ENCODE measurements around the gene SLC35B2.

SLC35B2 gene

DNA sequence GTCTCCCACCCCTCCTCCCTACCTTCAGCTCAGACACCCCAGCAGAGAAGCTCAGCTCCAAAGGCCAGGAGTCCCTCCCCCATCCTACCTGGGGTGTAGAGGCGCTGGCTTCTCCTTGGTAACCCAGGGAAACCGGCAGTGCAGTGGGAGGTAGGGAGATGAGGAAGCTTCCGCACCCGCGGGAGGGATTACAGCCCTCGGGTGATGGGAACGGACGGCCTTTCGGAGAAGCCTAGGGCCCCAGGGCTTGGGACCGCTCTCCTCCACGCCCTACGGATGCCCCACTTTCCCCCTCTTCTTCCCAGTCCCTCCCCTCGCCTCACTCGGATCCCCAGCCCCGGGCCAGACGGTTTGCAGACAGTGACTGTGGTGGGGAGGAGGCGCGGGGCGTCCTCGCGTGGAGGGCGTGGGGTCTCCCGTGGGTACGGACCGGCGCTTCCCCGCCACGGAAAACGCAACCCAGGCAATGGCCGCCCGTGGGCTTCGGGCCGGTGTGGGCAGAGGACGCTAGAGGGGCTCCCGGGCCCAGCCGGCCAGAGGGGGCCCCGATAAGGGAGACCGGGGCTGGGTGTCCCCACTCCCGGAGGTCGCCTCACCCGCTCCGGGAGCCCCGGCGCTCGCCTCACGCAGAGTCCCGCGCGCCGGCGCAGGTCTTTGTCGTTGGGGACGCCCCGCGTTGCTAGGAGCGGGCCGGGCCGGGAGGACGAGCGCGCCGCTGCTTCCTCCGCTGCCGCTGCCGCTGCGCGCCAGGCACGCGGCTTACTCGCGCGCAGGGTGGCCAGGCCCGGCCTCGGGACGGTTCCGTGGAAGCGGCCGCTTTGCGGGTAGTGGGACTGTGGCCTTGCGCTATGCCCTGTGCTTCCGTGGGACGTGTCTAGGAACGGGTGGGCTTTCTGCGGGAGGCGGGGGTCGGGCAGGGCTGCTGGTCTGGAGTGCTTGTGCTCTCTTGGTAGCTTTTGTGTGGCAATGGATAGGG, 40.0 kb upstream of the SLC35B2 start:
- no peak overlapping the region for H3K27ac ChIP-seq
- ChIA-PET CTCF (interaction anchor here (0.6 to 1.8 kb wide), 7 partner anchors 16 to 1032 kb away, joined by 3 to 7 read pairs (median 4); partner anchors contain the start of gene AARS2), POLR2A (ENCODE audit: low non-redundant PET) (interaction anchor here (1.4 kb wide), 1 partner anchor 12 kb away, joined by 3 read pairs; no protein-coding TSS in a partner anchor)
- TF ChIP-seq, protein P1, sequence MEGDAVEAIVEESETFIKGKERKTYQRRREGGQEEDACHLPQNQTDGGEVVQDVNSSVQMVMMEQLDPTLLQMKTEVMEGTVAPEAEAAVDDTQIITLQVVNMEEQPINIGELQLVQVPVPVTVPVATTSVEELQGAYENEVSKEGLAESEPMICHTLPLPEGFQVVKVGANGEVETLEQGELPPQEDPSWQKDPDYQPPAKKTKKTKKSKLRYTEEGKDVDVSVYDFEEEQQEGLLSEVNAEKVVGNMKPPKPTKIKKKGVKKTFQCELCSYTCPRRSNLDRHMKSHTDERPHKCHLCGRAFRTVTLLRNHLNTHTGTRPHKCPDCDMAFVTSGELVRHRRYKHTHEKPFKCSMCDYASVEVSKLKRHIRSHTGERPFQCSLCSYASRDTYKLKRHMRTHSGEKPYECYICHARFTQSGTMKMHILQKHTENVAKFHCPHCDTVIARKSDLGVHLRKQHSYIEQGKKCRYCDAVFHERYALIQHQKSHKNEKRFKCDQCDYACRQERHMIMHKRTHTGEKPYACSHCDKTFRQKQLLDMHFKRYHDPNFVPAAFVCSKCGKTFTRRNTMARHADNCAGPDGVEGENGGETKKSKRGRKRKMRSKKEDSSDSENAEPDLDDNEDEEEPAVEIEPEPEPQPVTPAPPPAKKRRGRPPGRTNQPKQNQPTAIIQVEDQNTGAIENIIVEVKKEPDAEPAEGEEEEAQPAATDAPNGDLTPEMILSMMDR (conservative IDR thresholded peaks at IDR 0.05; ENCODE audit: low read depth) = no peak
- peak; percentile 18 for DNase-seq (ENCODE audit: low spot score)

DNA sequence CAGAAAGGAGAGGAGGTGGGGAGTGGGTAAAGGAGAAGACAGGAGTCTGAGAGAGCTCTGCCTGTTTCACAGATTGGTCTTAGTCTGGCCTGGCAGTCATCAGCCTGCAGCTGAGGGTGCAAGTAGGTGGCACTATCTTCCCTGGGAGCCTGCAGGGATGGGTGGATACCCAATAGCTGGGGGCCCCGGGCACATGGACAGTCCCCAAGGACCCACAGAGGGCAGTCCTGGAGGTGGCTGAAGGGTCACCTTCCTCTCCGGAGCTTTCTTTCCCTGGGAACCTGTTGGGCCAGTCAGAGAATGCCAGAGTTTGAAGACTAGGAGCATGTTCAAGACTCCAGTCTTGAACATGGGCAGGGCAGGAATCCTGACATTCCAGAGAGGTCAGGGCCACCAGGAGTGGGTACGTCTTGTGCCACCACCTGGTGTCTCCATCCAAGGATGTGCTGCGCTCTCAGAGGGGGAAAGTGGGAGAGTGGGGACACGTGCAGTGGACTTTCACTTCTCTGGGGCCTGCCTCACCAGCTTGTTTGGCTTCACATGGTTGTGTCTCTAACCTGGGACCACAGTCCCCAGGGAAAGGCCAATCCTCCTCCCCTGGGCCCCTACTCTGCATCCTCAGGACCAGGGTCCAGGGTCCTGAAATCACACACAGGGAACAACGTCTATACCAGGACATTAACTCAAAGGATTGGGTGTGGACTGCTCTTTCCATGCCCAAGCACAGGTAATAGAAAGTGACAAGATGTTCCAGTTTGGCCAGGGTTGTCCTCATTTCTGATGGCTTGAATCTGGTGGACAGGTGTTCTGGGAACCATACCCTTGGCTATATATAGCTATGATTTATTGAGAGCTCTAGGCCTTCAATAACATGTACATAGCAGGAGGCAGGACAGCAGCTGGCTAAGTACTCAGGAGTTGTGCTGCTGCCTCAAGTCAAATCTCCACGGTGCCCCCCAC, 37.8 kb upstream of the SLC35B2 start:
- TF ChIP-seq, protein P1 (conservative IDR thresholded peaks at IDR 0.05; ENCODE audit: low read depth) = no peak

DNA sequence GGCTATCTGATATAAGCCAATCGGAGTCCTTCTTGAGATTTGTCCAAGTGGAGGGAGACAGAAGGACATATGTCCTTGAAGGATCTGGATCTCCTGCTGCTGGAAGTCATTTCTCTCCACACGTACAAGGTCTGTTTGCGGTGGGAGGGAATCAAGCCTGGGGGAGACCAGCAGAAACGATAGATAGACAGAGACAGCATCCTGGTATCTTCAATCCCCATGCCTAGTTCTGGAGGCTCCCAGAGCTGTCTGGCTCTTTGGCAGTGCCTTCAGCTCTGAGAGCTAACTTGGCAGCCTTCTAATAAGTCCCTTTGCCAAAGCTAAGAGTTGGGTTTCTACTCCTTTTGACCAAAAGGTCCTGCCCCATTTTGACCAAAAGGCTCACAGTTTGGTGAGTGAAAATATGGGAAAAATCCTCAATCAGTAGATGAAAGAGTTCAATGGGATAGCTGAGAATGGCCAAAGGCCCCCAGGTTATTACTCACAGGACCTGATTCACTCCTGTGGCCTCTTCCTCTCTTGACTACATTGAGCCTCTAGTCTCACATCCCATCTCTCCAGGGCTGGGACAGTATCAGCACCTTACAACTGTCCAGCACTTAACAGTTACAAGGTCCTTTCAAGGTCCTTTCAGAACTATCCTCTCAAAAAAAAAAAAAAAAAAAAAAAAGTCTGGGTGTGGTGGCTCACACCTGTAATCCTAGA, 35.5 kb upstream of the SLC35B2 start:
- CTCF ChIA-PET = interaction anchor here (1.4 kb wide), 1 partner anchor 25 kb away, joined by 7 read pairs; no protein-coding TSS in a partner anchor
- POLR2A ChIA-PET (ENCODE audit: low non-redundant PET) = interaction anchor here (0.7 kb wide), 1 partner anchor 31 kb away, joined by 10 read pairs; no protein-coding TSS in a partner anchor
- DNase-seq (ENCODE audit: low spot score) = no peak
- TF ChIP-seq, protein P1 (conservative IDR thresholded peaks at IDR 0.05; ENCODE audit: low read depth) = no peak
- H3K27ac ChIP-seq = no peak overlapping the region

More for the DNA sequence above, 37.8 kb upstream of the SLC35B2 start:
- no peak overlapping the region for H3K27ac ChIP-seq
- DNase-seq (ENCODE audit: low spot score) = no peak
- ChIA-PET CTCF (interaction anchor here (0.5 to 1.4 kb wide), 5 partner anchors 10 to 39 kb away, joined by 3 to 5 read pairs (median 4); no protein-coding TSS in a partner anchor), POLR2A (ENCODE audit: low non-redundant PET) (interaction anchor here (0.5 kb wide), 1 partner anchor 386 kb away, joined by 3 read pairs; no protein-coding TSS in a partner anchor)

DNA sequence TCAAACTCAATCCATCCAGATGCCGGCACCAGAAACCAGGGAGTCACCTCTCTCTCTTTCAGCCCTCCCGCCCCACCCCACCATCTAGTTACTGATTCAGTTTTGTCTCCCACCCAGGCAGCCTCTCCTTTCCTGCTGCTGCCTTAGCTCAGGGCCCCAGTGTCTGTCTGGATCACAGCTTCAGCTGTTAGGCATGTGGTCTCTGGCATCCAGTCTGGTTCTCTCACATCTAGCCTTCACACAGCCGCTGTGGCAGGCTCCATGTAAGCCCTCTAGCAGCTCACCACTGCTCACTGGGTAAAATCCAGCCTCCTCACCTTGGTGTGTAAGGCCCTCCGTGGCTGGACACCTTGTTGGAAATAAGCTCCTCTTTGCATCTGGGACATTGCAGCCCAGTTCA, 34.5 kb upstream of the SLC35B2 start:
- POLR2A ChIA-PET (ENCODE audit: low non-redundant PET) = no interaction called here

DNA sequence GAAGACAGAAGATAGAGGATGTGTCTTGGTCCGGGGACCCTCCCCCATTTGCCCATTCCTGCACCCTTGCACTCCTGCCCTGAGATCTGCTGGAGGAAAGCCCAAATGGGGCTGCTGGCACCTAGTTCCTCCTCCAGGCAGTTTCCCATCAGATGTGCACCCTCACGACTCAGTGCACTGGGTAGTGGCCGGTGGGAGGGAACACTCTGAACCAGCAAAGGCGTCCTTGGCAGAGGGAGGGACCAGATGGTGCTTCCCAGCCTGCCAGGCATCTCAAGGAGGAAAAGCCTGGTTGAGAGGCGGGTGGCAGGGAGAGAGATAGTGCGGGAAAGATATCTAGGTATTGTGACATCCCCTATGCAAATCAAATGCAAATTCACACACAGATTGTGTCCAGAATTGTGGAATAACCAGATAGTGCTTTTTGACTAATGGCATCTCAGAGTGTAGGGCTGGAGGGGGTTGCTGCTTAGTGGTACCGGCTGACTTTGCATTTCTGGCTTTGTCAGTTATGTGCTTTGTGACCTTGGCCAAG, 32.5 kb upstream of the SLC35B2 start:
- DNase-seq (ENCODE audit: low spot score) = no peak
- POLR2A ChIA-PET (ENCODE audit: low non-redundant PET) = no interaction called here
- H3K27ac ChIP-seq = no peak overlapping the region
- TF ChIP-seq, protein P1 (conservative IDR thresholded peaks at IDR 0.05; ENCODE audit: low read depth) = no peak
- CTCF ChIA-PET = interaction anchor here (0.6 to 0.7 kb wide), 3 partner anchors 9 to 77 kb away, joined by 3 to 4 read pairs (median 3); no protein-coding TSS in a partner anchor

More for the DNA sequence above, 34.5 kb upstream of the SLC35B2 start:
- CTCF ChIA-PET = interaction anchor here (1.4 kb wide), 1 partner anchor 24 kb away, joined by 7 read pairs; no protein-coding TSS in a partner anchor
- H3K27ac ChIP-seq = no peak overlapping the region
- TF ChIP-seq, protein P1 (conservative IDR thresholded peaks at IDR 0.05; ENCODE audit: low read depth) = no peak
- no peak for DNase-seq (ENCODE audit: low spot score)

All from RWPE1 (cell line).